ENCODE measurements around the gene XKR7.

GRCh38 chr20:31936420-31936819 lies 31.5 kb upstream of the XKR7 start:
- TF ChIP-seq CTCF (IDR thresholded peaks at IDR 0.05) (no peak), POLR2A (IDR thresholded peaks at IDR 0.05) (no peak)
